Endothelial cell of umbilical vein (primary cell): Measurements from ENCODE around the gene MBD6.

Experiments used
- CTCF ChIP-seq, 2 donors: IDR thresholded peaks; 1 replicate in 1 of 2; 2 replicates in 1 of 2; pipeline ENCODE4 v1.5.1; 2011; ENCODE audit warnings: low read length in 2 of 2, mild to moderate bottlenecking in 2 of 2, moderate library complexity in 2 of 2, control low read depth in 1 of 2, inconsistent platforms in 1 of 2, low read depth in 1 of 2; ENCODE audit not compliant: insufficient read depth in 1 of 2; ENCODE audit errors: extremely low read depth in 1 of 2
- EZH2 ChIP-seq: IDR thresholded peaks from 2 replicates; pipeline ENCODE4 v1.6.1; 2012; ENCODE audit warnings: borderline replicate concordance, low read depth, mild to moderate bottlenecking, moderate library complexity, low read length, inconsistent platforms; ENCODE audit not compliant: severe bottlenecking
- MAX ChIP-seq: IDR thresholded peaks from 2 replicates; pipeline ENCODE4 v1.6.1; 2011; ENCODE audit not compliant: insufficient read depth, insufficient read length
- POLR2AphosphoS5 ChIP-seq: IDR thresholded peaks from 2 replicates; pipeline ENCODE4 v1.6.1; 2012; ENCODE audit warnings: low read depth, mild to moderate bottlenecking, control low read depth, low read length, moderate library complexity; ENCODE audit not compliant: insufficient read depth

GRCh38 chr12:57539134-57539768, 16.6 kb downstream of the MBD6 start:
- TF ChIP-seq MAX (no peak), CTCF (IDR thresholded peaks at IDR 0.05; ENCODE audit: extremely low read depth in 1 of 2, insufficient read depth in 1 of 2, low read depth in 1 of 2, low read length in 2 of 2) (no peak), EZH2 (no peak), POLR2AphosphoS5 (no peak)
